Lower lobe of right lung (tissue), 2 donors: ENCODE data around the gene LINGO1. TPM values are rescaled to one million over a fixed set of nuclear protein-coding genes. Genes with fewer than 3 reads are reported as not detected.

Source experiments
- ATAC-seq, 2 donors: fragments of 200-7000 bp; cut with Tn5 transposase; one replicate each; pipeline ENCODE4 v1.9.1; 2020 to 2022; ENCODE audit warnings: mild to moderate bottlenecking in 2 of 2, moderate library complexity in 2 of 2
- DNase-seq: peaks from one replicate; pipeline ENCODE4 v3.0.0-alpha.2; 2020
- H3K27ac ChIP-seq: fragments of 200-600 bp; one replicate; pipeline ENCODE4 v1.8.0; 2022
- H3K27me3 ChIP-seq: fragments of 200-600 bp; one replicate; pipeline ENCODE4 v1.8.0; 2022; ENCODE audit warnings: low read depth
- H3K36me3 ChIP-seq: fragments of 200-600 bp; one replicate; pipeline ENCODE4 v1.8.0; 2022; ENCODE audit warnings: mild to moderate bottlenecking
- H3K4me1 ChIP-seq: fragments of 200-600 bp; one replicate; pipeline ENCODE4 v1.8.0; 2022
- H3K4me3 ChIP-seq: fragments of 200-600 bp; one replicate; pipeline ENCODE4 v1.8.0; 2022; ENCODE audit warnings: mild to moderate bottlenecking
- H3K9me3 ChIP-seq: fragments of 200-600 bp; one replicate; pipeline ENCODE4 v1.8.0; 2022
- intact Hi-C: fragments of 100-400 bp; cut with DNase I; formaldehyde crosslinking; loops from one replicate; pipeline ENCODE4 v1.11.0; 2022
- total RNA-seq: library from RNA; stranded (reverse); fragmentation: NEBNext Ultra II Directional; extraction: Animal tissue kit (Norgen Biotek cat#: 25700); gene quantifications from one replicate; pipeline ENCODE4 v1.2.1, GENCODE V29; 2021
- TF ChIP-seq, protein P1 (sequence below): fragments of 200-600 bp; IDR thresholded peaks from one replicate; pipeline ENCODE4 v1.8.0; 2022; ENCODE audit warnings: antibody characterized with exemption, mild to moderate bottlenecking
- donor health status: DM: no; HTN: yes; CAD: no; lungs with severe emphysema.

Gene LINGO1
- total RNA-seq, 1 donor from 2014 or later, result 0.86 TPM

DNA sequence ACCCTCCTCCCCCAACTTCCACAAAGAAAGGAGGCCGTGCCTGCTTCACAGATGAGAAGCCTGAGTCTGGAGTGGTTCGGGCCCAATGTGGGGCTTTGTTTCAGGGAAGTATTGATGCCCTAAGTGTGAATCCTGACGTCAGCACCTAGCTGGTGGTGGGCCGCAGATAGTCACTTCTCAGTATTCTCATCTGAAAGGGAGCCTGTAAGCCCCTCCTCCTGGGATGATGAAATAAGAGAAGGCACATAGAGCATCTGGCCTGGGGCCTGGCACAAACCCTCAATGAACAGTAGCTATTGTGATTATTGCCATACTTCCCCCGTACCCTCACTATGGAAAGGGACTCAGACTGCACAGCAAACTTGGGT is 24.8 kb downstream of the LINGO1 start:
- Histone ChIP-seq H3K36me3 (no peaks in the 10 kb centered on the region), H3K4me1 (no peaks in the 10 kb centered on the region), H3K9me3 (no peaks in the 10 kb centered on the region), H3K4me3 (no peak overlapping the region), H3K27me3 (peaks cover 9% of the 10 kb centered on the region), H3K27ac (no peak overlapping the region)
- ATAC-seq (no peak), DNase-seq (no peak)
- intact Hi-C loops, result no loop called here
- TF ChIP-seq, protein P1, sequence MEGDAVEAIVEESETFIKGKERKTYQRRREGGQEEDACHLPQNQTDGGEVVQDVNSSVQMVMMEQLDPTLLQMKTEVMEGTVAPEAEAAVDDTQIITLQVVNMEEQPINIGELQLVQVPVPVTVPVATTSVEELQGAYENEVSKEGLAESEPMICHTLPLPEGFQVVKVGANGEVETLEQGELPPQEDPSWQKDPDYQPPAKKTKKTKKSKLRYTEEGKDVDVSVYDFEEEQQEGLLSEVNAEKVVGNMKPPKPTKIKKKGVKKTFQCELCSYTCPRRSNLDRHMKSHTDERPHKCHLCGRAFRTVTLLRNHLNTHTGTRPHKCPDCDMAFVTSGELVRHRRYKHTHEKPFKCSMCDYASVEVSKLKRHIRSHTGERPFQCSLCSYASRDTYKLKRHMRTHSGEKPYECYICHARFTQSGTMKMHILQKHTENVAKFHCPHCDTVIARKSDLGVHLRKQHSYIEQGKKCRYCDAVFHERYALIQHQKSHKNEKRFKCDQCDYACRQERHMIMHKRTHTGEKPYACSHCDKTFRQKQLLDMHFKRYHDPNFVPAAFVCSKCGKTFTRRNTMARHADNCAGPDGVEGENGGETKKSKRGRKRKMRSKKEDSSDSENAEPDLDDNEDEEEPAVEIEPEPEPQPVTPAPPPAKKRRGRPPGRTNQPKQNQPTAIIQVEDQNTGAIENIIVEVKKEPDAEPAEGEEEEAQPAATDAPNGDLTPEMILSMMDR, result no peak

DNA sequence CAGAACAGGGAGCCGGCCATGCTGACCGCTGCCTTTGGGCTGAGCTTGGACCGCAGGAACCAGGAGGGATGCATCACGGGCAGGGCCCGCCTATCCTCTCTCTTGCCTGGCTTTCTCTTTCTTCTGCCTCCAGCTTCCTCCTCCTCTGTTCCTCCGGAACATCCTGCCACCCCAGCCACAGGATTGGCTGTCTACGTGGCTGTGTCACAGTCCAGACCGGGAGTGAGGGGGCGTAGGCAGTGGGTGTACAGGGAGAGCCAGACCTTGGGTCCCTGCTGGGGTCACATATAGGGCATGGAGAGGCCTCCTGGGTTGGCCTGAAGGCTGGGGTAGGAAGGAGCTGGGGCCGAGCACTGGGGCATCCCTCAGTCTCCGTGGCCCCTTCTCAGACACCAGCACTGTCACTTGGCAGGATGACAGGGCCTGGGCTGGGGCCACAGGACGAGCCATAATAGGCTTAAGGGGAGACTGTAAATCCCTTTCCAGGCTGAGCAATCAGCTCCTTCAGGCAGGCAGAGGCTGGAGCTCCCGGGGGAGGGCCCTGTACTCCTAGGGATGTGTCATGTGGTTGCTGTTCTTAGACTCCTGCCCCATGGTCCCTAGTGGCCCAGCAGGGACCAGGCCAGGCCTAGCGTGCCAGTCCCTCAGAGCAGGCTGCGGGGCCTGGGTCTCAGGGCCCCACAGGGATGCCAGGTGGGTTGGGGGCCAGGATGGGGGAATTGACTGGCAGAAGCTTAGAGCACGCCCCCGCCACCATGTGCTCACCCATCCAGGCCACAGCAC is 25.4 kb downstream of the LINGO1 start:
- no peak for ATAC-seq
- intact Hi-C loops, result no loop called here
- Histone ChIP-seq H3K27me3 (peaks cover 9% of the 10 kb centered on the region), H3K27ac (no peak overlapping the region), H3K36me3 (no peaks in the 10 kb centered on the region), H3K4me1 (no peaks in the 10 kb centered on the region), H3K9me3 (no peaks in the 10 kb centered on the region), H3K4me3 (no peak overlapping the region)
- TF ChIP-seq, protein P1, result no peak
- no peak for DNase-seq

DNA sequence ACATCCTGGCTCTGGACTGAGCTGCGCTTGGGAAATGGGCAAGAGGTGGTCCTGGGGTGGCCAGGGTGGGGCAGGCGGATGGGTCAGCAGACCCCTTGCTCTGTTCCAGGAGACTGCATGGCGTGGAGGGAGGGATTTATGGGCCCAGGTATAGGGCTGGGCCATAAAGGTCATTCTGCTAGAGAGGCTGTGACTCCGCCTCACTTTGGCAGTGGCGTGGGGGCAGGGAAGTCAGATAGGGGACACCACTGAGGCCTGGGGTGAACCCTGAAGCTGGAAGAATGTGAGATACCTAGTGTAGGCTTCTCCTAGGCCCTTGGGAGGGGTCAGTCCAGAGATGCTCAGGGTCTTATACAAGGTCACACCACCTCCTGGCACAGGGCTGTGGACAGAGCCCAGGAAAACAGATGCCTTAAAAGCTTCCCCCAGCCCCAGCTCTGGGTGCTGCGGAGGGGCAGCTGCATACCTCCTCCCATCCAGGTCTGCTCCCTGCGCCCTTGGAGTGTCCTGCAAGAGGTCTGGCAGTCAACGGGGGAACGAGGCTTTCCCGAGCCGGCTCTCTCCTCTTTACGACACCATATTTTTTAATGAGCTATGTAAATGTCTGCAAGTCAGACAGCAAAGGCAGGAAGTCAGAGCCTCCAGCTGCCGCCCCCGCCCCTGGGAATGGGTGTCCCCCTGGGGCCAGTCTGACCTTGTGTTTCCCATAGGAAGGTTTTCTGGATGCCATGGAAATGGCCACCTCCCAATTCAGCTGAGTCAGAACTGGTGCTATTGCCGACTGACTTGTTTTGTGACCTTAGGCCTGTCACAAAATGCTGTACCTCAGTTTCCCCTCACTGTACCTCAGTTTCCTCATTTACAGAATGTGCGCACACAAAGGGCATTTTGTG is 26.3 kb downstream of the LINGO1 start:
- DNase-seq (no peak), ATAC-seq (no peak)
- no peaks in the 10 kb centered on the region for H3K9me3 ChIP-seq
- peaks cover 9% of the 10 kb centered on the region for H3K27me3 ChIP-seq
- H3K4me1 ChIP-seq, result no peaks in the 10 kb centered on the region
- intact Hi-C loops, result no loop called here
- H3K27ac ChIP-seq, result no peak overlapping the region
- H3K36me3 ChIP-seq, result no peaks in the 10 kb centered on the region
- TF ChIP-seq, protein P1, result no peak
- no peak overlapping the region for H3K4me3 ChIP-seq

DNA sequence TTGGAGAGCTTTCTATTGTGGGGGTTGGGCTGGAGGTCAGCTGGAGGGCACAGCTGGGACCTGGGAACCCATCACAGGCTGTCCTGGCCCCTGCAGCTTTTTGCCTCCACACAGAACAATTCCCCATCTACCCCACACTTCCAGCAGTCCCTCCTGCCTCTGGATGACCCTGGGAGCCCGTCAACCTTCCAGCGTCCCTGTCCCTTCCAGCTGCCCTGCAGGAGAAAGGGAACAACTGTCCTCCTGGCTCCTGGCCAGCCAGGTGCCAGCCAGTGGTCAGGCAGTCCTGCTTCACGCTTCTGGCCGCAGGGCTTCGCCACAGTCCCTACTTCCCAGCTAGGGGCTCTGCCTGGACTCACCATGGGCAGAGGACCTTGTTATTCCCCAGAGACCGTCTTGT is 27.2 kb downstream of the LINGO1 start:
- TF ChIP-seq, protein P1, result no peak
- Histone ChIP-seq H3K4me3 (no peak overlapping the region), H3K36me3 (no peaks in the 10 kb centered on the region), H3K9me3 (no peaks in the 10 kb centered on the region), H3K4me1 (no peaks in the 10 kb centered on the region), H3K27me3 (peaks cover 9% of the 10 kb centered on the region), H3K27ac (no peak overlapping the region)
- DNase-seq, result no peak
- intact Hi-C loops, result no loop called here
- ATAC-seq, result no peak

DNA sequence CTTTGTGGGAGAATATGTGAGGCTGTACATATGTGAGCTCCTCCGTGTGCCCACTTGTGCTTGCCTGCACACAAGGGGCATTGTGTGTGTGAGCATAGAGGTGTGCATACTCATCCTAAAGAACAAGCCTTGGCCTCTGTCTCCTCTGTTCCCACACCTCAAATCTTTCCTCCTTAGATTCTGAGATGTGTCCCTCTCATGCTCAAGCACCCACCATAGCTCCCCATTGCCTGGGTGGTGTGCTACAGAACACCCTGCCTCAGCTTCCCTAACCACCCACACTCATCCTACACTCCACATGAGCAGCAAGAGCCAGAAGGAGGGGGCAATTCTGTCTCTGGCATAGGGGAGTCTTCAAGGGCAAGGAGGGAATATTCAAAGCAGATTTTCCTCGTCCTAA is 27.7 kb downstream of the LINGO1 start:
- intact Hi-C loops, result no loop called here
- DNase-seq, result no peak
- H3K4me1 ChIP-seq, result no peaks in the 10 kb centered on the region
- peaks cover 9% of the 10 kb centered on the region for H3K27me3 ChIP-seq
- H3K4me3 ChIP-seq, result no peak overlapping the region
- no peak overlapping the region for H3K27ac ChIP-seq
- H3K9me3 ChIP-seq, result no peaks in the 10 kb centered on the region
- TF ChIP-seq, protein P1, result no peak
- ATAC-seq, result no peak
- H3K36me3 ChIP-seq, result no peaks in the 10 kb centered on the region
